K562 (cell line): ENCODE results near the gene CDCA5. TPM values are rescaled to one million over a fixed set of nuclear protein-coding genes. Genes with fewer than 3 reads are reported as not detected.

ENCODE experiments used
- HEY1 ChIP-seq: fragments of 250-450 bp; sonication (Bioruptor Pico); IDR thresholded peaks from 2 replicates; pipeline ENCODE4 v1.5.0; 2020; ENCODE audit warnings: mild to moderate bottlenecking, moderate library complexity, borderline replicate concordance
- NUFIP1 ChIP-seq: fragments of 450-650 bp; IDR thresholded peaks from 2 replicates; pipeline ENCODE4 v1.6.1; 2018; ENCODE audit not compliant: partially characterized antibody
- SMC3 ChIP-seq: conservative IDR thresholded peaks from 2 replicates; pipeline ENCODE4 v1.6.1; 2011; ENCODE audit warnings: low read depth, low read length, improper control_type of control experiment; ENCODE audit not compliant: insufficient read depth
- TEAD2 ChIP-seq: fragments of 450-650 bp; IDR thresholded peaks from 2 replicates; pipeline ENCODE4 v1.6.1; 2016; ENCODE audit warnings: missing genetic modification characterization, control low read depth, missing compliant biosample characterization
- YY1 ChIP-seq, 3 experiments: IDR thresholded peaks; 2 replicates each; pipeline ENCODE4 v1.6.1; 2011; ENCODE audit warnings: low read length in 2 of 3, mild to moderate bottlenecking in 2 of 3, moderate library complexity in 2 of 3, borderline replicate concordance in 1 of 3, control low read depth in 1 of 3, low read depth in 1 of 3; ENCODE audit not compliant: insufficient read depth in 3 of 3, insufficient replicate concordance in 2 of 3, control insufficient read depth in 1 of 3, insufficient read length in 1 of 3; ENCODE audit errors: extremely low read depth in 1 of 3
- polyA plus RNA-seq, 8 experiments: library from polyadenylated mRNA; depleted of rRNA in 4 of 8; stranded (reverse) in 5 of 8; unstranded in 3 of 8; fragments of >200 nt; fragmentation: Nextera tagmentation in 2 of 8; fragmentation: Illumina TruSeq in 1 of 8; extraction: Ambion mirVana in 2 of 8; extraction: Trizol in 1 of 8; gene quantifications; 2 replicates each; pipeline versions ENCODE4 v1.2.1 to v1.2.3, GENCODE V29; 2011 to 2014; ENCODE audit warnings: inconsistent platforms in 1 of 8, missing spikeins in 1 of 8
- total RNA-seq, 7 experiments: library from RNA; depleted of rRNA in 6 of 7; stranded (reverse); fragments of >200 nt in 6 of 7; fragmentation: Illumina TruSeq in 2 of 7; extraction: Trizol in 2 of 7; gene quantifications; 2 replicates each; pipeline versions ENCODE4 v1.2.1 to v1.2.3, GENCODE V29; 2011 to 2021; ENCODE audit warnings: low replicate concordance in 1 of 7
- TF ChIP-seq, protein P1 (sequence below), 2 experiments: fragments of 450-650 bp; formaldehyde crosslinking in 1 of 2; IDR thresholded peaks; 2 replicates each; pipeline versions ENCODE4 v1.4.0 to v1.6.1; 2014 to 2020; ENCODE audit warnings: mild to moderate bottlenecking in 2 of 2, borderline replicate concordance in 1 of 2, low read depth in 1 of 2
- TF ChIP-seq, protein P2 (sequence below): IDR thresholded peaks from 2 replicates; pipeline ENCODE4 v1.6.1; 2011; ENCODE audit not compliant: insufficient read length; ENCODE audit errors: extremely low read depth
- TF ChIP-seq, protein P3 (sequence below): sonication (generic); formaldehyde crosslinking; IDR thresholded peaks from 2 replicates; pipeline ENCODE4 v1.9.0; 2022; ENCODE audit warnings: mild to moderate bottlenecking, missing genetic modification reagents
- TF ChIP-seq, protein P4 (sequence below), 2 experiments: IDR thresholded peaks; 2 replicates each; pipeline ENCODE4 v1.6.1; 2011; ENCODE audit warnings: borderline replicate concordance in 1 of 2, control low read depth in 1 of 2, low read depth in 1 of 2, low read length in 1 of 2, mild to moderate bottlenecking in 1 of 2, mixed read lengths in 1 of 2, moderate library complexity in 1 of 2; ENCODE audit not compliant: insufficient read depth in 1 of 2, insufficient read length in 1 of 2, poor library complexity in 1 of 2, severe bottlenecking in 1 of 2; ENCODE audit errors: extremely low read depth in 1 of 2

The CDCA5 gene
- total and polyA plus RNA-seq, 9 of the 15 experiments (the other 6 are each of a cell fraction or from before 2014, with no cell fraction given) = 18.9 to 94.3 (median 64.6) TPM

DNA sequence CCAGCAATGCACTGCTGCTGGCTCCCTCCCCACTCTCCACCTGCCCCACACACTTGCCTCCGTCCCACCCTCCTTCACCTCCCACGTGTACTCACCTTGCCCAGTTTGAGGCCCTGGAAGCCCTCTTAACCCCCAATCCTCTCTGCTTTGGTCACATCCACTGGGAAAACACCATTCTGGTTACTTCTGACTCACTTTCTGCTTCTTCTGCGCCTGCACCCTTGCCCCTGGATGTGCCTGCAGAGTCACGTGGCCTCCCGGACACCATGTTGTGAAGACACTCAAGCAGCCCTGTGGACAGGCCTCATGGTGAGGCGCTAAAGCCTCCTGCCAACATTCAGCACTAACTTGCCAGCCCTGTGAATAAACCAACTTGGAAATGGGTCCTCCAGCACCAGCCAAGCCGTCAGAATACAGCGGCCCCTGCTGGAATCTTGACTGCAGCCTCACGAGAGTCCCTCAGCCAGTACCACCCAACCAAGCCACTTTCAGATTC lies 22.9 kb downstream of the CDCA5 start (continued):
- TF ChIP-seq, protein P1, sequence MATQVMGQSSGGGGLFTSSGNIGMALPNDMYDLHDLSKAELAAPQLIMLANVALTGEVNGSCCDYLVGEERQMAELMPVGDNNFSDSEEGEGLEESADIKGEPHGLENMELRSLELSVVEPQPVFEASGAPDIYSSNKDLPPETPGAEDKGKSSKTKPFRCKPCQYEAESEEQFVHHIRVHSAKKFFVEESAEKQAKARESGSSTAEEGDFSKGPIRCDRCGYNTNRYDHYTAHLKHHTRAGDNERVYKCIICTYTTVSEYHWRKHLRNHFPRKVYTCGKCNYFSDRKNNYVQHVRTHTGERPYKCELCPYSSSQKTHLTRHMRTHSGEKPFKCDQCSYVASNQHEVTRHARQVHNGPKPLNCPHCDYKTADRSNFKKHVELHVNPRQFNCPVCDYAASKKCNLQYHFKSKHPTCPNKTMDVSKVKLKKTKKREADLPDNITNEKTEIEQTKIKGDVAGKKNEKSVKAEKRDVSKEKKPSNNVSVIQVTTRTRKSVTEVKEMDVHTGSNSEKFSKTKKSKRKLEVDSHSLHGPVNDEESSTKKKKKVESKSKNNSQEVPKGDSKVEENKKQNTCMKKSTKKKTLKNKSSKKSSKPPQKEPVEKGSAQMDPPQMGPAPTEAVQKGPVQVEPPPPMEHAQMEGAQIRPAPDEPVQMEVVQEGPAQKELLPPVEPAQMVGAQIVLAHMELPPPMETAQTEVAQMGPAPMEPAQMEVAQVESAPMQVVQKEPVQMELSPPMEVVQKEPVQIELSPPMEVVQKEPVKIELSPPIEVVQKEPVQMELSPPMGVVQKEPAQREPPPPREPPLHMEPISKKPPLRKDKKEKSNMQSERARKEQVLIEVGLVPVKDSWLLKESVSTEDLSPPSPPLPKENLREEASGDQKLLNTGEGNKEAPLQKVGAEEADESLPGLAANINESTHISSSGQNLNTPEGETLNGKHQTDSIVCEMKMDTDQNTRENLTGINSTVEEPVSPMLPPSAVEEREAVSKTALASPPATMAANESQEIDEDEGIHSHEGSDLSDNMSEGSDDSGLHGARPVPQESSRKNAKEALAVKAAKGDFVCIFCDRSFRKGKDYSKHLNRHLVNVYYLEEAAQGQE (IDR thresholded peaks at IDR 0.05; ENCODE audit: borderline replicate concordance) = peak; percentile 60; the same call in 1 of the 2 replicates
- TF ChIP-seq, protein P1 (CRISPR knock-in tag; IDR thresholded peaks at IDR 0.05; ENCODE audit: low read depth) = no peak
- no peak for TF ChIP-seq TEAD2 (tag)
- TF ChIP-seq, protein P2, sequence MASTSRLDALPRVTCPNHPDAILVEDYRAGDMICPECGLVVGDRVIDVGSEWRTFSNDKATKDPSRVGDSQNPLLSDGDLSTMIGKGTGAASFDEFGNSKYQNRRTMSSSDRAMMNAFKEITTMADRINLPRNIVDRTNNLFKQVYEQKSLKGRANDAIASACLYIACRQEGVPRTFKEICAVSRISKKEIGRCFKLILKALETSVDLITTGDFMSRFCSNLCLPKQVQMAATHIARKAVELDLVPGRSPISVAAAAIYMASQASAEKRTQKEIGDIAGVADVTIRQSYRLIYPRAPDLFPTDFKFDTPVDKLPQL = no peak
- peak; percentile 34; the same call in 1 of the 2 replicates for TF ChIP-seq SMC3
- TF ChIP-seq, protein P3, sequence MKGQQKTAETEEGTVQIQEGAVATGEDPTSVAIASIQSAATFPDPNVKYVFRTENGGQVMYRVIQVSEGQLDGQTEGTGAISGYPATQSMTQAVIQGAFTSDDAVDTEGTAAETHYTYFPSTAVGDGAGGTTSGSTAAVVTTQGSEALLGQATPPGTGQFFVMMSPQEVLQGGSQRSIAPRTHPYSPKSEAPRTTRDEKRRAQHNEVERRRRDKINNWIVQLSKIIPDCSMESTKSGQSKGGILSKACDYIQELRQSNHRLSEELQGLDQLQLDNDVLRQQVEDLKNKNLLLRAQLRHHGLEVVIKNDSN (CRISPR knock-in tag) = peak; percentile 57; the same call in 1 of the 2 replicates
- TF ChIP-seq, protein P4, sequence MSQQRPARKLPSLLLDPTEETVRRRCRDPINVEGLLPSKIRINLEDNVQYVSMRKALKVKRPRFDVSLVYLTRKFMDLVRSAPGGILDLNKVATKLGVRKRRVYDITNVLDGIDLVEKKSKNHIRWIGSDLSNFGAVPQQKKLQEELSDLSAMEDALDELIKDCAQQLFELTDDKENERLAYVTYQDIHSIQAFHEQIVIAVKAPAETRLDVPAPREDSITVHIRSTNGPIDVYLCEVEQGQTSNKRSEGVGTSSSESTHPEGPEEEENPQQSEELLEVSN (IDR thresholded peaks at IDR 0.05; ENCODE audit: borderline replicate concordance in 1 of 2, extremely low read depth in 1 of 2, insufficient read depth in 1 of 2, insufficient read length in 1 of 2, low read depth in 1 of 2, low read length in 1 of 2, poor library complexity in 1 of 2, severe bottlenecking in 1 of 2) = peak; percentile 14 to 19
- peak in 1 of 3 experiments; percentile 11 for TF ChIP-seq YY1 (IDR thresholded peaks at IDR 0.05; ENCODE audit: borderline replicate concordance in 1 of 3, control insufficient read depth in 1 of 3, extremely low read depth in 1 of 3, insufficient read depth in 3 of 3, insufficient read length in 1 of 3, insufficient replicate concordance in 2 of 3, low read depth in 1 of 3, low read length in 2 of 3)
- TF ChIP-seq NUFIP1 = no peak
- no peak for TF ChIP-seq HEY1
